ENCODE results near the gene PRKCB. TPM values are rescaled to one million over a fixed set of nuclear protein-coding genes. Genes with fewer than 3 reads are reported as not detected.

The PRKCB gene
- total RNA-seq, 6 experiments from 2014 or later = not detected

- DNase-seq = no peak
- Mint-ChIP-seq H3K27ac (no peak overlapping the region), H3K36me3 (ENCODE audit: low read depth) (no peaks in the 10 kb centered on the region), H3K4me3 (no peak overlapping the region), H3K4me1 (ENCODE audit: low read depth) (no peaks in the 10 kb centered on the region), H3K9me3 (peaks cover 10% of the 10 kb centered on the region; the same call in 1 of the 2 replicates), H3K27me3 (ENCODE audit: insufficient read depth) (no peaks in the 10 kb centered on the region)
- TF ChIP-seq CTCF (IDR thresholded peaks at IDR 0.05) = no peak
Measured at GRCh38 chr16:23871924-23872323, 36.1 kb downstream of the PRKCB start.

GRCh38 chr16:23874613-23875294 is 39.0 kb downstream of the PRKCB start:
- Mint-ChIP-seq H3K27me3 (ENCODE audit: insufficient read depth) (no peaks in the 10 kb centered on the region), H3K27ac (no peak overlapping the region), H3K4me1 (ENCODE audit: low read depth) (no peaks in the 10 kb centered on the region), H3K9me3 (peaks cover 7% of the 10 kb centered on the region; the same call in 1 of the 2 replicates), H3K36me3 (ENCODE audit: low read depth) (no peaks in the 10 kb centered on the region), H3K4me3 (no peak overlapping the region)
- no peak for DNase-seq
- no peak for TF ChIP-seq CTCF (IDR thresholded peaks at IDR 0.05)

GRCh38 chr16:23876256-23876896 is 40.6 kb downstream of the PRKCB start:
- Mint-ChIP-seq H3K27ac (no peak overlapping the region), H3K36me3 (ENCODE audit: low read depth) (no peaks in the 10 kb centered on the region), H3K9me3 (peaks cover 7% of the 10 kb centered on the region; the same call in 1 of the 2 replicates), H3K4me1 (ENCODE audit: low read depth) (no peaks in the 10 kb centered on the region), H3K27me3 (ENCODE audit: insufficient read depth) (peaks cover 1% of the 10 kb centered on the region; the same call in 1 of the 2 replicates), H3K4me3 (no peak overlapping the region)
- no peak for TF ChIP-seq CTCF (IDR thresholded peaks at IDR 0.05)
- no peak for DNase-seq

- peaks cover under 1% of the 10 kb centered on the region; the same call in 1 of the 2 replicates for H3K9me3 Mint-ChIP-seq
- DNase-seq = no peak
- H3K36me3 Mint-ChIP-seq (ENCODE audit: low read depth) = no peaks in the 10 kb centered on the region
- H3K4me1 Mint-ChIP-seq (ENCODE audit: low read depth) = no peaks in the 10 kb centered on the region
- H3K4me3 Mint-ChIP-seq = no peak overlapping the region
- no peak overlapping the region for H3K27ac Mint-ChIP-seq
- TF ChIP-seq CTCF (IDR thresholded peaks at IDR 0.05) = no peak
- H3K27me3 Mint-ChIP-seq (ENCODE audit: insufficient read depth) = peaks cover 1% of the 10 kb centered on the region; the same call in 1 of the 2 replicates
Measured at GRCh38 chr16:23877107-23878070, 41.6 kb downstream of the PRKCB start.

- Mint-ChIP-seq H3K27ac (no peak overlapping the region), H3K4me3 (no peak overlapping the region), H3K4me1 (ENCODE audit: low read depth) (no peaks in the 10 kb centered on the region), H3K9me3 (no peaks in the 10 kb centered on the region; the same call in 1 of the 2 replicates), H3K27me3 (ENCODE audit: insufficient read depth) (peaks cover 3% of the 10 kb centered on the region; the same call in 1 of the 2 replicates), H3K36me3 (ENCODE audit: low read depth) (no peaks in the 10 kb centered on the region)
- DNase-seq = no peak
- TF ChIP-seq CTCF (IDR thresholded peaks at IDR 0.05) = no peak
Measured at GRCh38 chr16:23879735-23880373, 44.1 kb downstream of the PRKCB start.
